Loucy (cell line): ENCODE data around the gene PYDC2.

Source experiments
- H2AFZ ChIP-seq: fragments of 200-600 bp; sonication (generic); 2 replicates; pipeline ENCODE4 v1.6.0; 2016; ENCODE audit warnings: antibody characterized with exemption, mild to moderate bottlenecking, low read length, moderate library complexity
- H3F3A ChIP-seq: fragments of 200-600 bp; 2 replicates; pipeline ENCODE4 v1.6.0; 2016; ENCODE audit warnings: antibody characterized with exemption, low read depth, mild to moderate bottlenecking
- H3K27me3 ChIP-seq: fragments of 200-600 bp; sonication (generic); 2 replicates; pipeline ENCODE4 v1.6.1; 2014; ENCODE audit warnings: low read length, mild to moderate bottlenecking; ENCODE audit not compliant: insufficient read depth, poor library complexity, severe bottlenecking
- H3K36me3 ChIP-seq: fragments of 200-600 bp; sonication (generic); 2 replicates; pipeline ENCODE4 v1.6.1; 2016; ENCODE audit warnings: low read length; ENCODE audit not compliant: insufficient read depth
- H3K4me1 ChIP-seq: fragments of 200-600 bp; sonication (generic); 2 replicates; pipeline ENCODE4 v1.5.1; 2014; ENCODE audit warnings: low read length, mild to moderate bottlenecking; ENCODE audit not compliant: insufficient read depth, poor library complexity, severe bottlenecking
- H3K4me2 ChIP-seq: fragments of 200-600 bp; sonication (generic); 2 replicates; pipeline ENCODE4 v1.6.0; 2014; ENCODE audit warnings: antibody characterized with exemption, low read length, low read depth, mild to moderate bottlenecking; ENCODE audit not compliant: poor library complexity, severe bottlenecking
- H3K4me3 ChIP-seq: fragments of 200-600 bp; sonication (generic); 2 replicates; pipeline ENCODE4 v1.5.1; 2014; ENCODE audit warnings: low read length, mild to moderate bottlenecking, mixed read lengths; ENCODE audit not compliant: poor library complexity, severe bottlenecking
- H3K79me2 ChIP-seq: fragments of 200-600 bp; sonication (generic); 2 replicates; pipeline ENCODE4 v1.6.1; 2014; ENCODE audit warnings: low read length; ENCODE audit not compliant: insufficient read depth
- H3K9ac ChIP-seq: fragments of 200-600 bp; sonication (generic); 2 replicates; pipeline ENCODE4 v1.6.0; 2014; ENCODE audit warnings: mild to moderate bottlenecking, low read depth, low read length, moderate library complexity; ENCODE audit not compliant: poor library complexity, severe bottlenecking
- H3K9me2 ChIP-seq: fragments of 200-600 bp; sonication (generic); replicated peaks from 2 replicates; pipeline ENCODE4 v1.6.1; 2016; ENCODE audit warnings: low read depth, low read length, mixed read lengths
- H3K9me3 ChIP-seq: fragments of 200-600 bp; sonication (generic); 2 replicates; pipeline ENCODE4 v1.6.1; 2014; ENCODE audit warnings: mild to moderate bottlenecking, antibody characterized with exemption, low read length, low read depth; ENCODE audit not compliant: insufficient read depth
- H4K20me1 ChIP-seq: fragments of 200-600 bp; sonication (generic); 2 replicates; pipeline ENCODE4 v1.6.0; 2014; ENCODE audit warnings: antibody characterized with exemption, low read length, mild to moderate bottlenecking; ENCODE audit not compliant: insufficient read depth, poor library complexity, severe bottlenecking
- EZH2phosphoT487 ChIP-seq: fragments of 200-600 bp; IDR thresholded peaks from 2 replicates; pipeline ENCODE4 v1.6.1; 2018; ENCODE audit warnings: antibody characterized with exemption, mild to moderate bottlenecking, moderate library complexity, borderline replicate concordance
- TF ChIP-seq, protein P1 (sequence below): fragments of 200-600 bp; sonication (generic); conservative IDR thresholded peaks from 2 replicates; pipeline ENCODE4 v1.5.1; 2014; ENCODE audit warnings: mild to moderate bottlenecking, antibody characterized with exemption, low read length

Gene PYDC2

DNA sequence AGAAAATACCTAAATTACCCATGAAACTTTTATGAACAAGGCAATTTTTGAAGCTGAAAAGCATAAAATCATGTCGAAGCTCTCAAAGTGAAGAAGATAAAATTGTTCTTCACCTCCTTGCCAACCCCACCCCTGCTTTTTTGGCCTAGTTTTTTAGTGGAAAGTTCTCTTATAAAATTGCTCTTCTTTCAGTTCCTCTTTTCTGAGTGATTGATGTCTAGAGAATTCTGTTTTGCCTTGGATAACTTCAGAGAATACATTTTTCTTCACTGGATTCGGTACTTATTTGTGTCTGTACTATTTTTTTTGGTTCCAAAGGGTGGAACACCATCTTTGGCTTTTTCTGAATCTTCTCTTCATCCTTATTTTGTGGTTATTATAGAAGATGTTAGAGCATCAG is 25.0 kb upstream of the PYDC2 start:
- Histone ChIP-seq H3K9ac (no peak overlapping the region), H3K4me2 (no peak overlapping the region), H2AFZ (no peak overlapping the region), H3F3A (no peaks in the 10 kb centered on the region), H3K36me3 (no peaks in the 10 kb centered on the region), H3K27me3 (no peaks in the 10 kb centered on the region), H4K20me1 (no peaks in the 10 kb centered on the region), H3K9me3 (no peaks in the 10 kb centered on the region), H3K4me1 (no peaks in the 10 kb centered on the region), H3K4me3 (no peak overlapping the region), H3K9me2 (no peaks in the 10 kb centered on the region), H3K79me2 (no peaks in the 10 kb centered on the region)
- TF ChIP-seq EZH2phosphoT487: no peak
- TF ChIP-seq, protein P1, sequence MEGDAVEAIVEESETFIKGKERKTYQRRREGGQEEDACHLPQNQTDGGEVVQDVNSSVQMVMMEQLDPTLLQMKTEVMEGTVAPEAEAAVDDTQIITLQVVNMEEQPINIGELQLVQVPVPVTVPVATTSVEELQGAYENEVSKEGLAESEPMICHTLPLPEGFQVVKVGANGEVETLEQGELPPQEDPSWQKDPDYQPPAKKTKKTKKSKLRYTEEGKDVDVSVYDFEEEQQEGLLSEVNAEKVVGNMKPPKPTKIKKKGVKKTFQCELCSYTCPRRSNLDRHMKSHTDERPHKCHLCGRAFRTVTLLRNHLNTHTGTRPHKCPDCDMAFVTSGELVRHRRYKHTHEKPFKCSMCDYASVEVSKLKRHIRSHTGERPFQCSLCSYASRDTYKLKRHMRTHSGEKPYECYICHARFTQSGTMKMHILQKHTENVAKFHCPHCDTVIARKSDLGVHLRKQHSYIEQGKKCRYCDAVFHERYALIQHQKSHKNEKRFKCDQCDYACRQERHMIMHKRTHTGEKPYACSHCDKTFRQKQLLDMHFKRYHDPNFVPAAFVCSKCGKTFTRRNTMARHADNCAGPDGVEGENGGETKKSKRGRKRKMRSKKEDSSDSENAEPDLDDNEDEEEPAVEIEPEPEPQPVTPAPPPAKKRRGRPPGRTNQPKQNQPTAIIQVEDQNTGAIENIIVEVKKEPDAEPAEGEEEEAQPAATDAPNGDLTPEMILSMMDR: no peak

DNA sequence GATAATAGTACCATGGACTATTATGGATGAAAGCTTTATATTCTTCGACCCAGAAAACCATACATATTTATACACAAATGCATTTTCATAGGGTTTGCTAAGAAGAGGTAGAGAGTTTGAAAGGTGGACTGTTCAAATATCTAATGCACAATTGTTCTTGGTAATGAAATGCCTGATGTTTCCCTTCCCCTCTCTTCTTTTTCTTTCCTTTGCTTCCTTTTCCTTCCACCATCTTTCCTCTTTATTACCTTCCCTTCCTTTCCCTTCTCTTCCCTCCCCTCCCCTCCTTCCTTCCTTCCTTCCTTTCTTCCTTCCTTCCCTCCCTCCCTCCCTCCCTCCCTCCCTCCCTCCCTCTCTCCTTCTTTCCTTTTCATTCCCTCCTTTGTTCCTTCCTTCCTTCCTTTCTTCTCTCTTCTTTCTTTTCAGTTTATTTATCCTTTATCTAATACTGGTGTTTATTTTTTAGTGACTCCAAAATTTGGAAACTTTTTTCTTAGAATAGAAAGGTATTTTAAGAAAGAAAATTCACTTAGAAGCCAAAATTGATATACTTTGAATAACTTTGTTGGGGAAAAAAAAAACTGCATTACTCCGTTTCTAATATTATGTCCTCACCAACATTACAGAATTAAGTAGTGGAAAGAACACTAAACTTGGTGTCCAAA is 22.7 kb upstream of the PYDC2 start:
- Histone ChIP-seq H3K4me1 (no peaks in the 10 kb centered on the region), H3K4me2 (no peak overlapping the region), H3K4me3 (no peak overlapping the region), H3K9me2 (no peaks in the 10 kb centered on the region), H3K79me2 (no peaks in the 10 kb centered on the region), H2AFZ (no peak overlapping the region), H3F3A (no peaks in the 10 kb centered on the region), H4K20me1 (no peaks in the 10 kb centered on the region), H3K9me3 (no peaks in the 10 kb centered on the region), H3K27me3 (no peaks in the 10 kb centered on the region), H3K9ac (no peak overlapping the region), H3K36me3 (no peaks in the 10 kb centered on the region)
- TF ChIP-seq, protein P1: no peak
- no peak for TF ChIP-seq EZH2phosphoT487

DNA sequence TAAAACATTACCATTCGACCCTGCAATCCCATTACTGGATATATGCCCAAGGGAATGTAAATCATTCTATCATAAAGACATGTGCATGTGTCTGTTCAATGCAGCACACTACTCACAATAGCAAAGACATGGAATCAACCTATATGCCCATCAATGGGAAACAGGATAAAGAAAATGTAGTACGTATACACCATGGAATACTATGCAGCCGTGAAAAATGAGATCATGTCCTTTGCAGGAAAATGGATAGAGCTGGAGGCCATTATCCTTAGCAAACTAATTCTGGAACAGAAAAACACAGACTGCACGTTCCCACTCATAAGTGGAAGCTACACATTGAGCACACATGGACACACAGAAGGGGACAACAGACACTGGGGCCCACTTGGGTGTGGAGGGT is 20.4 kb upstream of the PYDC2 start:
- no peak overlapping the region for H3K4me3 ChIP-seq
- no peaks in the 10 kb centered on the region for H3K9me2 ChIP-seq
- H3K27me3 ChIP-seq: no peaks in the 10 kb centered on the region
- no peak overlapping the region for H2AFZ ChIP-seq
- H3K4me1 ChIP-seq: no peaks in the 10 kb centered on the region
- no peaks in the 10 kb centered on the region for H3F3A ChIP-seq
- no peak for TF ChIP-seq EZH2phosphoT487
- TF ChIP-seq, protein P1: no peak
- no peaks in the 10 kb centered on the region for H4K20me1 ChIP-seq
- no peak overlapping the region for H3K4me2 ChIP-seq
- no peak overlapping the region for H3K9ac ChIP-seq
- H3K79me2 ChIP-seq: no peaks in the 10 kb centered on the region
- no peaks in the 10 kb centered on the region for H3K36me3 ChIP-seq
- no peaks in the 10 kb centered on the region for H3K9me3 ChIP-seq
